DOHH2 (cell line): ENCODE measurements around the gene PSMD14.

ENCODE experiments used
- H3F3A ChIP-seq: fragments of 200-600 bp; sonication (generic), shearing (Covaris generic); 2 replicates; pipeline ENCODE4 v1.6.0; 2016; ENCODE audit warnings: antibody characterized with exemption, mild to moderate bottlenecking; ENCODE audit not compliant: control insufficient read depth, insufficient read depth
- H3K27ac ChIP-seq: fragments of 200-600 bp; sonication (generic); 2 replicates; pipeline ENCODE4 v1.5.1; 2014; ENCODE audit warnings: low read depth, mild to moderate bottlenecking, low read length, moderate library complexity
- H3K27me3 ChIP-seq: fragments of 200-600 bp; sonication (generic); 2 replicates; pipeline ENCODE4 v1.6.1; 2014; ENCODE audit warnings: mild to moderate bottlenecking, low read length, mixed read lengths; ENCODE audit not compliant: control insufficient read depth
- H3K36me3 ChIP-seq: fragments of 200-600 bp; sonication (generic); 2 replicates; pipeline ENCODE4 v1.6.1; 2014; ENCODE audit warnings: mild to moderate bottlenecking, low read length, moderate library complexity, mixed read lengths; ENCODE audit not compliant: control insufficient read depth
- H3K4me1 ChIP-seq: fragments of 200-600 bp; sonication (generic); 2 replicates; pipeline ENCODE4 v1.6.1; 2014; ENCODE audit warnings: mild to moderate bottlenecking, low read length, mixed read lengths; ENCODE audit not compliant: control insufficient read depth
- H3K4me2 ChIP-seq: fragments of 200-600 bp; sonication (generic); 2 replicates; pipeline ENCODE4 v1.6.0; 2014; ENCODE audit warnings: mild to moderate bottlenecking, low read length, moderate library complexity
- H3K4me3 ChIP-seq: fragments of 200-600 bp; sonication (generic); 2 replicates; pipeline ENCODE4 v1.5.1; 2014; ENCODE audit warnings: mild to moderate bottlenecking, low read length, mixed read lengths
- H3K79me2 ChIP-seq: fragments of 200-600 bp; sonication (generic); 2 replicates; pipeline ENCODE4 v1.6.1; 2014; ENCODE audit warnings: mild to moderate bottlenecking, low read length, mixed read lengths; ENCODE audit not compliant: control insufficient read depth
- H3K9me2 ChIP-seq: fragments of 200-600 bp; sonication (generic); replicated peaks from 2 replicates; pipeline ENCODE4 v1.6.1; 2014; ENCODE audit warnings: mild to moderate bottlenecking, low read length, mixed read lengths; ENCODE audit not compliant: control insufficient read depth
- H3K9me3 ChIP-seq: fragments of 200-600 bp; sonication (generic); 2 replicates; pipeline ENCODE4 v1.6.1; 2014; ENCODE audit warnings: antibody characterized with exemption, low read length, mixed read lengths; ENCODE audit not compliant: control insufficient read depth, insufficient read depth
- H4K20me1 ChIP-seq: fragments of 200-600 bp; sonication (generic); 2 replicates; pipeline ENCODE4 v1.6.0; 2014; ENCODE audit warnings: low read depth, mild to moderate bottlenecking, antibody characterized with exemption, low read length, moderate library complexity; ENCODE audit not compliant: control insufficient read depth, insufficient read depth
- EZH2phosphoT487 ChIP-seq: fragments of 200-600 bp; sonication (generic); IDR thresholded peaks from 2 replicates; pipeline ENCODE4 v1.6.1; 2017; ENCODE audit warnings: borderline replicate concordance, mild to moderate bottlenecking, antibody characterized with exemption, low read length, moderate library complexity, mixed read lengths
- TF ChIP-seq, protein P1 (sequence below): fragments of 200-600 bp; sonication (generic); IDR thresholded peaks from one replicate; pipeline ENCODE4 v1.5.1; 2014; ENCODE audit warnings: antibody characterized with exemption, mild to moderate bottlenecking, low read depth, low read length; ENCODE audit not compliant: poor library complexity, severe bottlenecking

The PSMD14 gene

GRCh38 chr2:161400076-161400475, 91.9 kb downstream of the PSMD14 start:
- no peaks in the 10 kb centered on the region for H4K20me1 ChIP-seq
- no peaks in the 10 kb centered on the region for H3K9me3 ChIP-seq
- no peak overlapping the region for H3K27ac ChIP-seq
- TF ChIP-seq, protein P1, sequence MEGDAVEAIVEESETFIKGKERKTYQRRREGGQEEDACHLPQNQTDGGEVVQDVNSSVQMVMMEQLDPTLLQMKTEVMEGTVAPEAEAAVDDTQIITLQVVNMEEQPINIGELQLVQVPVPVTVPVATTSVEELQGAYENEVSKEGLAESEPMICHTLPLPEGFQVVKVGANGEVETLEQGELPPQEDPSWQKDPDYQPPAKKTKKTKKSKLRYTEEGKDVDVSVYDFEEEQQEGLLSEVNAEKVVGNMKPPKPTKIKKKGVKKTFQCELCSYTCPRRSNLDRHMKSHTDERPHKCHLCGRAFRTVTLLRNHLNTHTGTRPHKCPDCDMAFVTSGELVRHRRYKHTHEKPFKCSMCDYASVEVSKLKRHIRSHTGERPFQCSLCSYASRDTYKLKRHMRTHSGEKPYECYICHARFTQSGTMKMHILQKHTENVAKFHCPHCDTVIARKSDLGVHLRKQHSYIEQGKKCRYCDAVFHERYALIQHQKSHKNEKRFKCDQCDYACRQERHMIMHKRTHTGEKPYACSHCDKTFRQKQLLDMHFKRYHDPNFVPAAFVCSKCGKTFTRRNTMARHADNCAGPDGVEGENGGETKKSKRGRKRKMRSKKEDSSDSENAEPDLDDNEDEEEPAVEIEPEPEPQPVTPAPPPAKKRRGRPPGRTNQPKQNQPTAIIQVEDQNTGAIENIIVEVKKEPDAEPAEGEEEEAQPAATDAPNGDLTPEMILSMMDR, result no peak
- no peak for TF ChIP-seq EZH2phosphoT487
- no peak overlapping the region for H3K4me2 ChIP-seq
- H3K4me3 ChIP-seq, result no peak overlapping the region
- no peaks in the 10 kb centered on the region for H3K4me1 ChIP-seq
- H3F3A ChIP-seq, result no peaks in the 10 kb centered on the region
- H3K9me2 ChIP-seq, result no peaks in the 10 kb centered on the region
- no peaks in the 10 kb centered on the region for H3K27me3 ChIP-seq
- no peaks in the 10 kb centered on the region for H3K79me2 ChIP-seq
- H3K36me3 ChIP-seq, result peaks cover 58% of the 10 kb centered on the region

GRCh38 chr2:161402297-161402696, 94.1 kb downstream of the PSMD14 start:
- Histone ChIP-seq H3F3A (no peaks in the 10 kb centered on the region), H3K36me3 (peaks cover 36% of the 10 kb centered on the region), H3K27ac (no peak overlapping the region), H3K9me3 (no peaks in the 10 kb centered on the region), H3K27me3 (no peaks in the 10 kb centered on the region), H3K4me3 (no peak overlapping the region), H3K9me2 (no peaks in the 10 kb centered on the region), H3K4me1 (no peaks in the 10 kb centered on the region), H3K4me2 (no peak overlapping the region), H3K79me2 (no peaks in the 10 kb centered on the region), H4K20me1 (no peaks in the 10 kb centered on the region)
- TF ChIP-seq, protein P1, result no peak
- TF ChIP-seq EZH2phosphoT487, result no peak

DNA sequence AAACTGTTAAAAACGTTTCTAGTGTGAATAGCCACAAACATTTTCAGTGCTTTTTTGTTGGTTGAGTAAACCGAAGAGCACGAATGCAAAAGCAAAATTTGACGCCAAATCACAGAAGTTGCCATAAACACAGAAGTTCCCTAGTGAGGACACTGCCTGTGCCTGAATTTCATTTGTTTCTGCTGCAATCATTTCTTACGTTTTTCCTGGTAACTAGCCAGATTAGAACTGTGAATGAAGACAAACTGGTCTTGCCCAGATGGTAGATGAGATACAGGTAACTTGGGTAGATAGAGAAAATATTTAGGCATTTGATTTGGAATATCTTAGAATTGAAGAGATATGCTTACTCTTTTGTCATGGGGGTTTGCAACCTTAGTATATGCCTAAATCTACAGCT, 98.1 kb downstream of the PSMD14 start:
- no peak overlapping the region for H3K4me2 ChIP-seq
- no peaks in the 10 kb centered on the region for H3K9me3 ChIP-seq
- no peaks in the 10 kb centered on the region for H3K9me2 ChIP-seq
- no peaks in the 10 kb centered on the region for H3F3A ChIP-seq
- H3K27me3 ChIP-seq, result no peaks in the 10 kb centered on the region
- TF ChIP-seq, protein P1, result no peak
- TF ChIP-seq EZH2phosphoT487, result no peak
- no peak overlapping the region for H3K4me3 ChIP-seq
- no peaks in the 10 kb centered on the region for H3K4me1 ChIP-seq
- H3K79me2 ChIP-seq, result no peaks in the 10 kb centered on the region
- H4K20me1 ChIP-seq, result no peaks in the 10 kb centered on the region
- no peak overlapping the region for H3K27ac ChIP-seq
- H3K36me3 ChIP-seq, result peaks cover 17% of the 10 kb centered on the region

- peaks cover 6% of the 10 kb centered on the region for H3K36me3 ChIP-seq
- TF ChIP-seq EZH2phosphoT487, result no peak
- TF ChIP-seq, protein P1, result no peak
- no peaks in the 10 kb centered on the region for H3K4me1 ChIP-seq
- H3K9me2 ChIP-seq, result no peaks in the 10 kb centered on the region
- no peak overlapping the region for H3K27ac ChIP-seq
- no peaks in the 10 kb centered on the region for H3K79me2 ChIP-seq
- no peak overlapping the region for H3K4me2 ChIP-seq
- no peak overlapping the region for H3K4me3 ChIP-seq
- H3F3A ChIP-seq, result no peaks in the 10 kb centered on the region
- no peaks in the 10 kb centered on the region for H3K27me3 ChIP-seq
- no peaks in the 10 kb centered on the region for H3K9me3 ChIP-seq
- no peaks in the 10 kb centered on the region for H4K20me1 ChIP-seq
Observed at GRCh38 chr2:161407597-161407996, 99.4 kb downstream of the PSMD14 start.
